SJCRH30 (cell line): ENCODE results near the gene IL1RN. TPM values are rescaled to one million over a fixed set of nuclear protein-coding genes. Genes with fewer than 3 reads are reported as not detected.

Experiments
- DNase-seq, 2 experiments: peaks; one replicate each; pipeline ENCODE4 v3.0.0-alpha.2; 2015 to 2020
- H3K27ac ChIP-seq: fragments of 250-450 bp; sonication (Bioruptor Pico); 2 replicates; pipeline ENCODE4 v1.5.1; 2020; ENCODE audit warnings: mild to moderate bottlenecking, moderate library complexity
- H3K27me3 ChIP-seq: fragments of 250-450 bp; sonication (Bioruptor Pico); 2 replicates; pipeline ENCODE4 v1.5.1; 2020; ENCODE audit warnings: mild to moderate bottlenecking, moderate library complexity
- H3K36me3 ChIP-seq: fragments of 250-450 bp; sonication (Bioruptor Pico); 2 replicates; pipeline ENCODE4 v1.5.1; 2020; ENCODE audit warnings: mild to moderate bottlenecking, moderate library complexity
- H3K4me1 ChIP-seq: fragments of 250-450 bp; sonication (Bioruptor Pico); 2 replicates; pipeline ENCODE4 v1.5.1; 2020; ENCODE audit warnings: mild to moderate bottlenecking, moderate library complexity
- H3K4me3 ChIP-seq: fragments of 250-450 bp; sonication (Bioruptor Pico); 2 replicates; pipeline ENCODE4 v1.5.1; 2020; ENCODE audit warnings: mild to moderate bottlenecking, moderate library complexity
- H3K9me3 ChIP-seq: fragments of 250-450 bp; sonication (Bioruptor Pico); replicated peaks from 2 replicates; pipeline ENCODE4 v1.5.1; 2020; ENCODE audit warnings: mild to moderate bottlenecking, moderate library complexity
- total RNA-seq: library from RNA; depleted of rRNA; stranded (reverse); fragments of >200 nt; shearing (Covaris generic); gene quantifications from 2 replicates; pipeline ENCODE4 v1.2.3, GENCODE V29; 2014

Gene IL1RN
- total RNA-seq, 1 experiment from 2014 or later = not detected

DNA sequence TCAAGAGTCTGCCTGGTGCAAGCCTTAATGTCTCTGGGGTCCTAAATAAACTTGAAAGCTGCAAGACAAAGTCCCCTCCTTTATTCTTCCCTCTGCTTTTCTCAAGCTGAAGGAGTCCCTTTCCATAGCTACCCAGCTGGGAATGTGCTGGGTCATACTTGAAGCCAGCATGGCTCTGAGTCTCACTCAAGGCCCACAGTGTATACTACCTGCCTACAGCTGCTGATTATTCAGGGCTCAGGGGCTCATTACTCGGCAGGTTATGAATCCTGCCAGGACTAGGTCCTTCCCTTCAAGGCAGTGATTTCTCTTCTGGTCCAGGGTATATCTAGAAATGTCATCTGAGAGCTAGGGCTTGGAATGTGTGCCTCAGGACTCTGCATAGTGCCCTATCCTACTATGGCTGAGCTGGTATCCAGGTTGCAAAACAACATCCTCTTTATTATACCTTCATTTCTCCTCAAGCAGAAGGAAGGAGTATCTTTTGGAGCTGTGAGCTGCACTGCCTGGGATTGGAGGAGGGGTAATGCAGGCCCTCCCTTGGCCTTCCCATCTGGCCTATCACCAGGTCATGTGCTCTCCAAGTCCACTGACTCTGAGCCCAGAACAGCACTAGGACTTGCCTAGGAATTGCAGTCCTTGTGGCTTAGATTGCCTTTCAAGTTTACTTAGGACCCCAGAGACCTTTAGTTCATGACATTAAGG is 22.3 kb downstream of the IL1RN start:
- H3K4me3 ChIP-seq = no peak overlapping the region
- DNase-seq = no peak
- H3K36me3 ChIP-seq = no peaks in the 10 kb centered on the region
- no peaks in the 10 kb centered on the region for H3K9me3 ChIP-seq
- no peaks in the 10 kb centered on the region for H3K4me1 ChIP-seq
- 0 out of 2 replicates have a peak, but pooled peaks cover 2% of the 10 kb centered on the region for H3K27me3 ChIP-seq
- H3K27ac ChIP-seq = no peak overlapping the region

DNA sequence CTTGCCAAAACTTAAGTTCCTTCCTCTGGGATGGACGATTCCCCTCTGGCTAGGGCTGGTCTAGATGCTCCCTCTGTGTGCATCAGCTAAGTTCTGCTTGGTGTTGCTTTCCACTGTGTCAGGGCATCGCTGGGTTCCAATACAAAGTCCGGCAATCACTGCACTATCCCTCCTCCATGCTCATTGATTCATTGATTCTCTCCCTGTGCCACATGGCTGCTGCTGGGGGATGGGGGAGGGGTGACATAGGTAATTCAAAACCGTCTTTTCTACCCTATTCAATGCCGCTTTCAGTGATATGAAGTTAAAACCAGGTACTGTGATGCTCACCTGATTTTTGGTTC is 22.8 kb downstream of the IL1RN start:
- Histone ChIP-seq H3K27me3 (0 out of 2 replicates have a peak, but pooled peaks cover 2% of the 10 kb centered on the region), H3K27ac (no peak overlapping the region), H3K4me1 (no peaks in the 10 kb centered on the region), H3K36me3 (no peaks in the 10 kb centered on the region), H3K9me3 (no peaks in the 10 kb centered on the region), H3K4me3 (no peak overlapping the region)
- no peak for DNase-seq

DNA sequence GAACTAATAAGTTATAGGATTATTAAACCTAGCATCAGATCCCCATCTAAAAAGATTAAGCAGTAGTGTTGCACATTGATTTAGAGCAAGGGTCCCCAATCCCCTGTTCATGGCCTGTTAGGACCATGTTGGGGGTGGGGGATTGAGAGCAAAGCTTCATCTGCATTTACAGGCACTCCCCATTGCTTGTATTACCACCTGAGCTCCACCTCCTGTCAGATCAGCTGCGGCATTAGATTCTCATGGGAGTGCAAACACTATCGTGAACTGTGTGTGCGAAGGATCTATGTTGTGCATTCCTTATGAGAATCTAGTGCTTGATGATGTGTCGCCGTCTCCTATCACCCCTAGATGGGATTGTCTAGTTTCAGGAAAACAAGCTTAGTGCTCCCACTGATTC is 27.9 kb downstream of the IL1RN start:
- H3K4me1 ChIP-seq = no peaks in the 10 kb centered on the region
- no peak for DNase-seq
- H3K4me3 ChIP-seq = no peak overlapping the region
- H3K27ac ChIP-seq = no peak overlapping the region
- H3K36me3 ChIP-seq = no peaks in the 10 kb centered on the region
- H3K27me3 ChIP-seq = 0 out of 2 replicates have a peak, but pooled peaks cover 2% of the 10 kb centered on the region
- H3K9me3 ChIP-seq = no peaks in the 10 kb centered on the region

DNA sequence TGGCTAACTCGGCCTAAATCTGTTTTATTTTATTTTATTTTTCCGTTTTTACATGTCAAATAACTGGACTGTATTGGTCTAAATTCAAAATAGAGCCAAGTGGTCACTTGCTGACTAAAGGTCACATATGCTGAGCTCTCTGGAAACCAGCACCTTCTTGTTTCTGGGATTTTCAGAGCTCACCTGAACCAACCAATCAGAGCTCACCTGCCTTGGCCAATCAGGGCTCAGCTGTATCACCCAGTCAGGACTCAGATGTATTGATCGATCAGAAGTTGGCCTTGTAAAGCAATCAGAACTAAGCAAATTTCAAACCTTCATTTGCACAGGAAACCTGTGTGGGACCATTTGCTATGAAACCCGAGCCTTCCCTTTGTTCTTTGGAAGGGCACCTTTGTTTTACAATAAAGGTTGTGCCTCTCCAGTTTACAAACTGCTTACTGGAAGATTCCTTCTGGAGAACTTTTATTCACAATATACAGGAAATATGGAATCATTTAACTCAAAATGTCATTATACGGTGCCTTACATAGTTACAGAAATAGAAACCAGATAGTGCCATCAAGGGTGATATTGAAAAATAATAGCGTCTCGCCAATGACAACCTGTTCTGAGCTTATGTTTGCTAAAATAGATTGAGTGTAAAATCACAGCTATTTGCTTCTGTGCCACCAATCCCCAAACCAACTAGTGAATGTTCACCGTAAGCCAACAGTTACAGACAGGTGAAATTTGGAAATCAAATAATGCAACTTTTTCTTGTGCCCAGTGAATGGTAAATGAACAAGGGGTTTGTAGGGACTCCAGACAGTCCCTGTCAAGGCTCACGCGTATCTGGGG is 29.1 kb downstream of the IL1RN start:
- H3K4me1 ChIP-seq = no peaks in the 10 kb centered on the region
- no peak overlapping the region for H3K27ac ChIP-seq
- H3K36me3 ChIP-seq = no peaks in the 10 kb centered on the region
- 0 out of 2 replicates have a peak, but pooled peaks cover 2% of the 10 kb centered on the region for H3K27me3 ChIP-seq
- DNase-seq = no peak
- H3K9me3 ChIP-seq = no peaks in the 10 kb centered on the region
- H3K4me3 ChIP-seq = no peak overlapping the region

DNA sequence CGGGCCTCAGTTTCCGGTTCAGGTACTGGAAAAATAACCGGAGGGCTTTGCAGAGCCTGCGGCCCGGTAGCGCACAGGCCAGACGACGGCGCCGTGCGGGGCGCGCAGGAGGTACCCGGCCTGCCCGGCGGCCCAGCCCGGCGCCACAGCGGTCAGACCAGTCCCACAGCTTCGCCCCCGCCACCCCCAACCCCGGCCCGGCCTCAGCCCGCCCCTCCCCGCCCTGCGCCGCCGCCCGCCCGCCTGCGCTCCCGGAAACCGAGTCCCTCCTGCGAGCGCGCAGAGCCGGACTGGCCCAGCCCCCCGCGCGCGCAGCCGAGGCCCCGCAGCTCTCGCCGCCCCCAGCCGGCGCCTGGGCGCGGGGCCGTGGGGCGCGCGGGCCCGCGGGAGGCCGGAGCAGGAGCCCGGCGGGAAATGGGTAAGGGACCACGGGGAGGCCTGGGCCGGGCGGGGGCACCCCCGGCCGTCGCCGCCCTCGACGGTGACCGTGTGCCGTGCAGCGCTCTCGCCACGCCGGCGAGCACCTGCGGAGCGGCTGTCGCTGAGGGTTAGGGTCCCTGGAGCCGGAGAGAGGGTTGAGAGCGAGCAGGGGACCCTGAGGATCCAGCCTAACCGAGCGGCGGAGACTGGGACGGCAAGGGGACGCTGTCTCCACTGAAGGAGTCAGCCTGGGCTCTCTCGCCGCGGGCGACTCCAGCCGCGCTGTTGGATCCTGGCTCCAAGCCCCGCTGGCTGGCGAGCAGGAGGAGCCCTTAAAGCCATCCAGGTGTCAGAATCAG is 29.9 kb downstream of the IL1RN start:
- no peaks in the 10 kb centered on the region for H3K27me3 ChIP-seq
- DNase-seq = no peak
- H3K4me3 ChIP-seq = no peak overlapping the region
- no peak overlapping the region for H3K27ac ChIP-seq
- H3K9me3 ChIP-seq = no peaks in the 10 kb centered on the region
- no peaks in the 10 kb centered on the region for H3K4me1 ChIP-seq
- no peaks in the 10 kb centered on the region for H3K36me3 ChIP-seq

DNA sequence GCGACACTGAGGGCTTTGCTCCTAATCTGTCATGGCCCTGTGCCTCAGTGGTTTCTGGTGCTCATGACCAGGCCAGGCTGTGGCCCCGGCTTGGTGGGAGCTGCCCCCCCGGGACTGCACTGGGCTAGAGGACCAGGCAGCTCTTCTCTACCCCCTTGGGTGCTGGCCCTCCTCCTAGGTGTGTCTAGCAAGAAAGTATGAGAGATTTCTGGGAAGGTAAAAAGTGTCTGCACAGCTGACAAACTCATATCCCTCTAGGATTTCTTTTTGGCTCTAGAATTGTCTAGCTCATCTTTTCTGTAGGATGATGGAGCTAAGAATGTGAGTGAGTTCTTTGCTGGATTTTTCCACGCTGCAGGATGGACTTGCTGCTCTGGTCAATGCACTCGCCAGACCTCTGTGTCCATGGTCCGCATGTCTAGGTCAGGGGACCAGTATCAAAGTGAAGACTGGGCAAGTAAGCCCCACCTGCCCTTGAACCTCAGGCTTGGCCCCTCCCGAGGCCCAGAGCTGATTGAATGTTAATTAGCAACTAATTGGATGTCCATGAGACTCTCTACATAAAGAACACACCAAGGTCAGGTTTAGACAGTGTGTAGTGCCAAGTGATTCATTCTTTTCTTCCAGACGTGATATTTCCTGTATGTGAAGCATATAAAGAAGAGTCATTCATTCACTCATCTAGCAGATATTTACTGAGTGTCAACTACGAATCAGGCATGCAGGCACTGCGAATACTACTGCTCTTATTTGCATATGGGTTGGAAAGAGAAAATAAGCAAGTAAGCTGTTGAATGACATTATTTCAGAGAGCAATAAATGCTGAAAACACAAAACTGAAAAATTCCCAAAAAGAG is 30.7 kb downstream of the IL1RN start:
- Histone ChIP-seq H3K4me1 (no peaks in the 10 kb centered on the region), H3K36me3 (no peaks in the 10 kb centered on the region), H3K9me3 (no peaks in the 10 kb centered on the region), H3K27me3 (no peaks in the 10 kb centered on the region), H3K27ac (no peak overlapping the region), H3K4me3 (no peak overlapping the region)
- no peak for DNase-seq

DNA sequence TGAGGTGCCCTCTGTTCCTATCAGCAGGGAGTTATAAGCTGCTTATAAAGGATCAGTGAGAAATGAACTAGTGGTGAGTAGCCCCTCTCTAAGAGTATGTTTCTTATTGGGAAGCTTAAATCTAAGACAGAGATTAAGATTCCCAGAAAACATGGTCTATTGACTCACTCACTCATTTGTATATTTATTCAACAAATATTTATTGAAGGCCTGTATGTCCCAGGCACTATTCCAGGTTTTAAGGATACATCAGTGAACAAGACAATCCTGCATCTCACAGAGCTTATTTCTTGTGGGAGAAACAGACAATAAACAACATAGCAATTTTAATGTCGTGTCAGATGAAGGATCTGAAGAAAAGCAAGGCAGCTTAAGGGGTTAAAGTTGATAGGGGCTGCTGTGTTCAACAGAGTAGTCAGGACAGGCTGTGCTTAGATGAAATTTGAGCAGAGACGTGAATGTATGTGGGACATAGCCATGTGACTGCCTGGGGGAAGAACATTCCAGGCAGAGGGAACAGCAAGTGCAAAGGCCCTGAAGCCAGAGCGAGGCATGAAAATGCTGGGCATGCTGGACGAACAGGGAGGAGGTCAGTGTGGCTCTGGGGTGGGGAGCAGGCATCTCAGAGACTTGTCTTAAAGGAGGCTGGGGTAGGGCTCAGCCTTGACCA is 31.6 kb downstream of the IL1RN start:
- H3K27ac ChIP-seq = no peak overlapping the region
- H3K27me3 ChIP-seq = no peaks in the 10 kb centered on the region
- DNase-seq = no peak

DNA sequence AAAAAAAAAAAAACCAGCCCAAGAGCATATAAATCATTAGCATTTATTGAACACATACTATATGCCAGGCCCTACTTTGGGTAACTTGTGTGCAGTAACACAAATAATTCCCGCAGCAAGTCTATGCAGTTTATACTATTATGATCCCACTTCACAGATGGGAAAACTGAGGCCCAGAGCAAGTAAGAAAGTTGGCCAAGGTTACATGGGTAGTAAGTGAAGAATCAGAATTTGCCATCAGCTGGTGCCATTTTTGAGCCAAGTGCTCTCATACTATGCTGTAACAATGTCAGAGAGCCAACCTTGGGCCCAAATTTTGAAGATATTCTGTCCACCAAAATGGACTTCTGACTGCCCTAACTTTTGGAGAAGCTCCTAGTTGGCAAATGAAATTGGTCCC is 32.9 kb downstream of the IL1RN start:
- Histone ChIP-seq H3K27me3 (no peaks in the 10 kb centered on the region), H3K4me3 (no peak overlapping the region), H3K9me3 (no peaks in the 10 kb centered on the region), H3K4me1 (no peaks in the 10 kb centered on the region), H3K27ac (no peak overlapping the region), H3K36me3 (no peaks in the 10 kb centered on the region)
- DNase-seq = no peak

More for the DNA sequence above, 31.6 kb downstream of the IL1RN start:
- Histone ChIP-seq H3K4me3 (no peak overlapping the region), H3K4me1 (no peaks in the 10 kb centered on the region), H3K36me3 (no peaks in the 10 kb centered on the region), H3K9me3 (no peaks in the 10 kb centered on the region)

DNA sequence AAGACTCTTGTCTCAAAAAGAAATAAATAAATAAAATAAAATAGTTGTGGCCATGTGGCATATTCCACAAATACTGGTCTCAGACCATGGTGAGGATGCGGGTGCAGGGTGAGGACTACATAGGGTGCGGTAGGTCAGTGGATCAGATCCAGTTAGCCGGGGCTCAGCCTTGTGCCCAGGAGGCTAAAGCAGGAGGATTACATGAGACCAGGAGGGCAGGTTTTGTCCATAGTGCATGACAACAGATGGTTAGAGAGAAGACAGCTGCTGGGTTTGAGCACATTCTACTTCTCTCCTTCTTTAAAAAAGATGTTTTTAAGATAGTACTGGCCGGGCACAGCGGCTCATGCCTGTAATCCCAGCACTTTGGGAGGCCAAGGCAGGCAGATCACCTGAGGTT is 33.6 kb downstream of the IL1RN start:
- H3K9me3 ChIP-seq = no peaks in the 10 kb centered on the region
- H3K27ac ChIP-seq = no peak overlapping the region
- no peaks in the 10 kb centered on the region for H3K36me3 ChIP-seq
- 0 out of 2 replicates have a peak, but pooled peaks cover 1% of the 10 kb centered on the region for H3K27me3 ChIP-seq
- H3K4me1 ChIP-seq = no peaks in the 10 kb centered on the region
- no peak overlapping the region for H3K4me3 ChIP-seq
- no peak for DNase-seq

DNA sequence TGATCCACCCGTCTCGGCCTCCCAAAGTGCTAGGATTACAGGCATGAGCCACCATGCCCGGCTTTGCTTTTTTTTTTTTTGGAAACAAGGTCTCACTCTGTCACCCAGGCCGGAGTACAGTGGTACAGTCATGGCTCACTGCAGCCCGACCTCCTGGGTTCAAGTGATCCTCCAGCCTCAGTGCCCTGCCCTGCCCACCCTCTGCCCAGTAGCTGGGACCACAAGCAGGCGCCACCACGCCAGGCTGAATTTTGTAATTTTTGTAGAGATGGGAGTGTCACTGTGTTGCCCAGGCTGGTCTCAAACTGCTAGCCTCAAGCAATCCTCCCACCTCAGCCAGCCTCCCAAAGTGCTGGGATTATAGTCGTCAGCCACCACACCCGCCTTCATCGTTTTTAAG is 34.8 kb downstream of the IL1RN start:
- DNase-seq = no peak
- no peak overlapping the region for H3K27ac ChIP-seq
- H3K9me3 ChIP-seq = no peaks in the 10 kb centered on the region
- H3K36me3 ChIP-seq = no peaks in the 10 kb centered on the region
- H3K4me3 ChIP-seq = no peak overlapping the region
- H3K27me3 ChIP-seq = 0 out of 2 replicates have a peak, but pooled peaks cover 5% of the 10 kb centered on the region
- no peaks in the 10 kb centered on the region for H3K4me1 ChIP-seq

DNA sequence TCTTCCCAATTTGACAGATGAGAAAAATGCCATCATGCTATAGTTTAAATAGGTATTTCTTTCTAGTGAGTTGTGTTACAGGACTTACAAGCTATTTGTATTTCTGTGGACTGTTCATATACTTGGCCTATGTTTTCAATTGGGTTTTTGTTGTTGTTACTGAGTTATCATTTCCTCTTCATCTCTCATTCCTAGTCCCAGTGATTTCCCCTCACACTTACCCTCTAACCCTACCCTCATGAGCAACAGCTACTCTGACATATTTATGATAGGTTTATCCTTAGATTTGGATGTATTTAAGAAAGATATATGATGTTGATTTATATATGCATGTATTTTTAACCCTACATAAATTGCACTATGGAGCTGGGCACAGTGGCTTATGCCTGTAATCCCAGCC is 35.5 kb downstream of the IL1RN start:
- Histone ChIP-seq H3K36me3 (no peaks in the 10 kb centered on the region), H3K9me3 (no peaks in the 10 kb centered on the region), H3K27me3 (0 out of 2 replicates have a peak, but pooled peaks cover 5% of the 10 kb centered on the region), H3K4me1 (no peaks in the 10 kb centered on the region), H3K27ac (no peak overlapping the region), H3K4me3 (no peak overlapping the region)
- DNase-seq = no peak

DNA sequence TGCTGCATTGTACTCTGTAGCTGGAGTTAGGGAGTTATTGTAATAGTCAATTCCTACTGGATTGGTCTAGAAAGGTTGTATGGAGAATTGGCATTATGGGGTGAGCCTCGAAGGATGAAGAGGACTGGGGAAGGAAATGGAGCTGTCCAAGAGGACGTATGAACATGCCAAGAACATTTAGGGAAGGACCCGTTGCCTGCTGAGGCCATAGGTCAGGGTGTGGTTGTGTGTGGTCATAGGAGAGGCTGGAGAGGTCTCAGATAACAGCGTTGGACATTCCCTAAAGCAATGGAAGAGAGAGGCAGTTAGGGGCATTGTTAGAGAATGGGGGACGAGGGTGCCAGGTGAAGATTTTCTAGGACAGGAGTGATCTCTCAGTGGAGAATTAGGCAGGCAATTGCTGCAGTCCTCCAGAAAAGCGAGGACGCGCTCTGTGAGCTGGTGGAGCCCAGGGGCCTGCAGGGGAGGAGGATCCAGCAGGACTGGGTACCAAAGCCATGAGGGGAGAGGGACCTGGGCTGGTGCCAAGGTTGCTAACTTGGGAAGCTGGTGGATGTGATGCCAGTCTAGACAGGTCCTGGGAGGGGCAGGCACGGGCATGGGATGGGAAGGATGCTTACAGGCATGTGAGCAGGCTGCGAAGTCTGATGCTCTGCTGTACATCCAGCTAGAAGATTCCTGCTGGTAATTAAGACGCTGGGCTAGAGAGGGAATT is 37.0 kb downstream of the IL1RN start:
- Histone ChIP-seq H3K9me3 (no peaks in the 10 kb centered on the region), H3K4me3 (no peak overlapping the region), H3K36me3 (no peaks in the 10 kb centered on the region), H3K27ac (no peak overlapping the region), H3K27me3 (0 out of 2 replicates have a peak, but pooled peaks cover 5% of the 10 kb centered on the region), H3K4me1 (no peaks in the 10 kb centered on the region)
- no peak for DNase-seq

DNA sequence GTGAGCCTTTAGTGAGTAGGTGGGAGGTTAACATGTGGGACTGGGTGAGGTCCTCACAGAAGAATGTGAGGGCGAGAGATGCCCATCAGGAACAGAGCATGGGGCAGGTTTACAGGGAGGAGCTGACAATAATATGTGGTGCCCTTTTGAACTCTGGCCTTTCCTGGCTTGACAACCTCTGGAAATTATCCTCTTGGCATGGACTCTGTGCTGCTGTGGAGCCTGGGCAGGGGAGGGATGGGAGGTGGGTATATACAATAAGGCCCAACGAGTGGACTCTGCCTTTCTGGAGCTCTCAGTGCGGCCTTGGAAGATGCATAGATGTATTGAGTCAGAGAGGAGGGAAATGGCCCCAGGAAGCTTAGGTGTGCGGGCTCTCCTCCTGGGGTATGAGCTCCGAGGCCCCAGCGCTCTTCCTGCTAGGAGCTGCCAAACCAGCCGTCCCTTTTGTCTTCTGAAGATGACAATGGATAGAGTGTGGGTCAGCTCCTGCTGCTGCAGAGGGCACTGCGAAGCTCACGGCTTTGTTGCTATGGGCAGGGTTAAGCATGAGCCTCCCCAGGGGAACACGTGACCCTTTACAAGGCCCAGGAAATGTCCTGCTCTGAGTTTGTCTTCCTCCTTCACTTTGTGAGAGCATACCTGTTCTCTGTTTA is 37.7 kb downstream of the IL1RN start:
- Histone ChIP-seq H3K27me3 (0 out of 2 replicates have a peak, but pooled peaks cover 5% of the 10 kb centered on the region), H3K4me1 (no peaks in the 10 kb centered on the region), H3K9me3 (no peaks in the 10 kb centered on the region), H3K27ac (no peak overlapping the region), H3K36me3 (no peaks in the 10 kb centered on the region), H3K4me3 (no peak overlapping the region)
- no peak for DNase-seq
